Measurements from ENCODE around the gene APRT.

Gene APRT

GRCh38 chr16:88839026-88839529 is 27.4 kb upstream of the APRT start:
- no peak overlapping the region for H3K27ac ChIP-seq (ENCODE audit: low read length)
- H4K20me1 ChIP-seq (ENCODE audit: insufficient read depth, low read length) = peaks cover under 1% of the 10 kb centered on the region
- H3K36me3 ChIP-seq (replicated peaks; ENCODE audit: low read depth, low read length) = no peaks in the 10 kb centered on the region
- H3K9ac ChIP-seq (ENCODE audit: low read length) = no peak overlapping the region
- H3K79me2 ChIP-seq (ENCODE audit: low read length) = no peaks in the 10 kb centered on the region
- H3K9me3 ChIP-seq (ENCODE audit: insufficient read depth, low read length) = no peaks in the 10 kb centered on the region
- no peak for TF ChIP-seq EZH2phosphoT487 (IDR thresholded peaks at IDR 0.05; ENCODE audit: low read depth)
- no peak for TF ChIP-seq CTCF (IDR thresholded peaks at IDR 0.05; ENCODE audit: low read depth, low read length)
- no peak overlapping the region for H3K4me3 ChIP-seq (ENCODE audit: low read length)
- H2AFZ ChIP-seq (ENCODE audit: low read depth, low read length) = no peak overlapping the region
- no peak overlapping the region for H3K4me2 ChIP-seq (ENCODE audit: low read length)
- no peaks in the 10 kb centered on the region for H3K27me3 ChIP-seq (ENCODE audit: low read depth, low read length)
- H3K4me1 ChIP-seq (ENCODE audit: low read length) = no peaks in the 10 kb centered on the region

GRCh38 chr16:88838566-88838965 is 26.8 kb upstream of the APRT start:
- Histone ChIP-seq H2AFZ (ENCODE audit: low read depth, low read length) (no peak overlapping the region), H3K27ac (ENCODE audit: low read length) (no peak overlapping the region), H3K4me3 (ENCODE audit: low read length) (no peak overlapping the region), H3K79me2 (ENCODE audit: low read length) (no peaks in the 10 kb centered on the region), H3K27me3 (ENCODE audit: low read depth, low read length) (no peaks in the 10 kb centered on the region), H3K9me3 (ENCODE audit: insufficient read depth, low read length) (no peaks in the 10 kb centered on the region), H3K36me3 (replicated peaks; ENCODE audit: low read depth, low read length) (no peaks in the 10 kb centered on the region), H3K4me2 (ENCODE audit: low read length) (no peak overlapping the region), H4K20me1 (ENCODE audit: insufficient read depth, low read length) (no peaks in the 10 kb centered on the region; the same call in 1 of the 2 replicates), H3K4me1 (ENCODE audit: low read length) (no peaks in the 10 kb centered on the region), H3K9ac (ENCODE audit: low read length) (no peak overlapping the region)
- TF ChIP-seq CTCF (IDR thresholded peaks at IDR 0.05; ENCODE audit: low read depth, low read length) (no peak), EZH2phosphoT487 (IDR thresholded peaks at IDR 0.05; ENCODE audit: low read depth) (no peak)

- Histone ChIP-seq H3K27me3 (ENCODE audit: low read depth, low read length) (no peaks in the 10 kb centered on the region), H3K9me3 (ENCODE audit: insufficient read depth, low read length) (no peaks in the 10 kb centered on the region), H3K4me1 (ENCODE audit: low read length) (no peaks in the 10 kb centered on the region), H3K4me3 (ENCODE audit: low read length) (no peak overlapping the region), H3K36me3 (replicated peaks; ENCODE audit: low read depth, low read length) (no peaks in the 10 kb centered on the region), H4K20me1 (ENCODE audit: insufficient read depth, low read length) (no peaks in the 10 kb centered on the region), H2AFZ (ENCODE audit: low read depth, low read length) (no peak overlapping the region), H3K4me2 (ENCODE audit: low read length) (no peak overlapping the region), H3K9ac (ENCODE audit: low read length) (no peak overlapping the region), H3K79me2 (ENCODE audit: low read length) (no peaks in the 10 kb centered on the region), H3K27ac (ENCODE audit: low read length) (no peak overlapping the region)
- TF ChIP-seq CTCF (IDR thresholded peaks at IDR 0.05; ENCODE audit: low read depth, low read length) = no peak
- no peak for TF ChIP-seq EZH2phosphoT487 (IDR thresholded peaks at IDR 0.05; ENCODE audit: low read depth)
Measured at GRCh38 chr16:88837806-88838205, 26.1 kb upstream of the APRT start.

GRCh38 chr16:88836791-88837190 is 25.1 kb upstream of the APRT start:
- Histone ChIP-seq H3K27ac (ENCODE audit: low read length) (no peak overlapping the region), H3K4me1 (ENCODE audit: low read length) (peaks cover 5% of the 10 kb centered on the region; the same call in 1 of the 2 replicates), H2AFZ (ENCODE audit: low read depth, low read length) (no peak overlapping the region), H3K79me2 (ENCODE audit: low read length) (no peaks in the 10 kb centered on the region), H3K9me3 (ENCODE audit: insufficient read depth, low read length) (no peaks in the 10 kb centered on the region), H3K4me2 (ENCODE audit: low read length) (no peak overlapping the region), H3K27me3 (ENCODE audit: low read depth, low read length) (no peaks in the 10 kb centered on the region), H3K4me3 (ENCODE audit: low read length) (no peak overlapping the region), H3K9ac (ENCODE audit: low read length) (no peak overlapping the region), H4K20me1 (ENCODE audit: insufficient read depth, low read length) (no peaks in the 10 kb centered on the region), H3K36me3 (replicated peaks; ENCODE audit: low read depth, low read length) (no peaks in the 10 kb centered on the region)
- TF ChIP-seq CTCF (IDR thresholded peaks at IDR 0.05; ENCODE audit: low read depth, low read length) (no peak), EZH2phosphoT487 (IDR thresholded peaks at IDR 0.05; ENCODE audit: low read depth) (no peak)

All from OCI-LY3 (cell line).